ENCODE data around the gene CYGB.
"Not testable (repeated sequence)": the region's sequence is repeated elsewhere in the genome, so short reads cannot be mapped to it uniquely, and the experiment has no call there.

CYGB gene

GRCh38 chr17:76535788-76536510 is 1.6 kb downstream of the CYGB start:
- DNase-seq = no peak

DNA sequence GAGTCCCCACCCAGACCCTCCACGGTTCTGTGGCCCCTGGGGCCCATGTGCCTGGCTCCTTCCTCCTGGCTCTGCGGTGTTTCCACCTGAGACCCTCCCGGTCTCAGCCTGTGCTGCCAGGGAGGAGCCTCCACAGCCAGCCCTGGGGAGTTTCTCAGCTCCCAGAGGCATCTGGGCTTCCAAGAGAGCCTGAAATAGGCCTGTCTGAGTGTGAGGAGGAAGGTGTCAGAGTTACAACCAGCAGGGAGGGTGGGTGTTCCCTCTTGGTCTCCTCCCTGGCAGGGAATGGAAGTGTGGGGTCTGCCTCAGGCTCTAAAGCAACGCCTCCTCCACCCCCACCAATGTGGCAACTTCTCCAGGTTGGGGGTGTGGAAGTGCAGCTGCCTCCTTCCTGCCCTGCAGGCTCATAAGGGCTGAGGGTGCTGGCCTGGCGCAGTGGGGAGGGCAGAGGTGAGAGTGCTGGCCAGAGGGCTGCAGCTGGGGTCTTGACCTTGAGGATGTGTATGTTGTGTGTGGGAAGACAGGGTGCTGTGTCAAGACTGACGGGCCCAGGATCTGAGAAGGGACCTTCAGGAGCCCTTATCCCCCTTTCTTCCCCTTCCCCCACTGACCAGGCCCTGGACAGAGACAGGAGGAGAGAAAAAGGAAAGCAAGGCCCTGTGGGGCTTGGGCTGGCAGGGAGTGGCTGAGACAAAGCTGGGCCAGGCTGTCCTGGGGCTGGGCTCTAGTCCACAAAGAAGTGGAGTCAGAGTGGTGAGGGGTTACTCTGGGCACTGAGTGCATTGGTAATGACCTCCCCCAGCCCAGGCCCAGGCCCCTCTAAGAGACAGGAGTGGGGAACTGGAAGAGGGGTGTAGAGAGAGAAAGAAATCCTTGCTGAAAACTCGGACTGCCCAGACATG is 2.4 kb downstream of the CYGB start:
- DNase-seq = no peak

- not testable (repeated sequence) for DNase-seq
Measured at GRCh38 chr17:76533640-76534359, 3.7 kb downstream of the CYGB start.

DNA sequence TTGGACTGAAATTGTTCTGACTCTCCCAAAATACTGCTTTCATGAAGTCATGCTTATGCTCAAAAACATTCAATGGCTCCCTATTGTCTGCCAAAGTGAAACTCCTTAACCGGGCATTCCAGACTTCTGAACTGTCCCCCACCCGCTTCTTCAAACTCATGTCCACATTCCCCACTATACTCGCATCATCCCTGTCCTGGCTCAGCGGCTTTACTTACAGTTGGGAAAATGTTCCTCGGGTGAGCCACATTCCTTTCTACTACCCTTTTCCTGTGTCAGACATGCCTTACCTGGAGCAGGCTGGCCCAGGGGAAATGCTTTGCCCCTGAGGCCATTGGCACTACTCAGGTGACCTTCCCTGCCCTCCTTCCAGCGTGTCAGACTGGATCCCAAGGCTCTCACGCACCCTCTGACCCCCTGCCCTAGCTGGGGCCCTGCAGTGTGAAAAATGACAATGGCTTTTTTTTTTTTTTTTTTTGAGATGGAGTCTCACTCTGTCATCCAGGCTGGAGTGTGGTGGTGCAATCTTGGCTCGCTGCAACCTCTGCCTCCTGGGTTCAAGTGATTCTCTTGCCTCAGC is 5.3 kb downstream of the CYGB start:
- DNase-seq = no peak

DNA sequence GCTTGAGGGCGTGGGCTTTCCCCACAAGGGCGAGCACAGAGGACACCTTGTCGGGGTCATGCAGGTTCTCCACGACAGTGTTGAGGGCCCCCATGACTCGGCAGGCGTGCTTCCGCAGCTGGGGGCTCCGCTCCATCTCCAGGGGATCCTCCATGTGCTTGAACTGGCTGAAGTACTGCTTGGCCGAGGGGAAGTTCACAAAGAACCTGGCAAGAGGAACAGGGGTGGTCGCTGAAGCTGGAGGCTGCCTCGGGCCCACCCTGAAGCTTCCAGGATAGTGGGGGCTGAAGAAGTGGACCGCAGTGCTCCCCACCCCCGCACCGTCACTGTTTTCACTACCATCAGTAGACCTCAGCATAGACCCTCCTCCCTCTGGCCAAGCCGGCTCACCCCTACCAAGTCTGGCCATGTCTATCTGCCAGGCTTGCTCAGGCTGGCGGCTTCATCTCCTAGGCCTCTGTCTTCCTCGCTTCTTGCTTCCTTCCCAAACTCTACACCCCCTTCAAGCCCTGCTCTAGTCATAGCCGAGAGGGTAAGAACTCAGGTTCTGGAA is 5.9 kb downstream of the CYGB start:
- DNase-seq = no peak

DNA sequence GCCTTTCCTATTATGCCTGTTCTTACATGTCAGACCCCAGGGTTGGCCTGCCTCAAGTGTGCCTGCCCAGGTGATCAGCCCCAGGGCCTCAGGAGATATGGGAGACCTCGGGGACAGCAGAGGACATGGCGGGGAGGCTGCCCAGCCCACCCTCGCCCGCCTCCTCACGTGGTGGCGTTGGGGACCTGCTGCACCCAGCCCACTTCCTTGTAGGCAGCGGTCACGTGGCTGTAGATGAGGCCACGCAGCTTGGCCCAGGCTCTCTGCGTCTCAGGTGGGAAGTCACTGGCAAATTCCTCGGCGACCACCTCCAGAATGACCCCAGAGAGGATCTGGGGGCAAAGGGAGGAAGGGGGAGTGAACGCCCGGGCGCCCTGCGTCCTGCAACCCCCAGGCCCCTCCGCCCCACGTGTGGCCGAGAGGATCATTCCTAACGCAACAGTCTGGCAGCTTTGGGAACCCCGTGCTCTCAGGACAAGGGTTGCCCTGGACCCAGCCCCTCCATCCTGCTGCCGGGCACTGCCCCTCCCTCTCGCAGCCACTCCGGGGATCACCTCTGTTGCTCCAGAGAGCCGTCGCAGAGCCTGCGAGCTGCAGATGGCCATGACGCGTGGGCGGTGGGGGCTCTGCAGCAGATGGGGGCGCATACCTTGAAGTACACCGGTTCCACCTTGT is 6.6 kb downstream of the CYGB start:
- no peak for DNase-seq

DNA sequence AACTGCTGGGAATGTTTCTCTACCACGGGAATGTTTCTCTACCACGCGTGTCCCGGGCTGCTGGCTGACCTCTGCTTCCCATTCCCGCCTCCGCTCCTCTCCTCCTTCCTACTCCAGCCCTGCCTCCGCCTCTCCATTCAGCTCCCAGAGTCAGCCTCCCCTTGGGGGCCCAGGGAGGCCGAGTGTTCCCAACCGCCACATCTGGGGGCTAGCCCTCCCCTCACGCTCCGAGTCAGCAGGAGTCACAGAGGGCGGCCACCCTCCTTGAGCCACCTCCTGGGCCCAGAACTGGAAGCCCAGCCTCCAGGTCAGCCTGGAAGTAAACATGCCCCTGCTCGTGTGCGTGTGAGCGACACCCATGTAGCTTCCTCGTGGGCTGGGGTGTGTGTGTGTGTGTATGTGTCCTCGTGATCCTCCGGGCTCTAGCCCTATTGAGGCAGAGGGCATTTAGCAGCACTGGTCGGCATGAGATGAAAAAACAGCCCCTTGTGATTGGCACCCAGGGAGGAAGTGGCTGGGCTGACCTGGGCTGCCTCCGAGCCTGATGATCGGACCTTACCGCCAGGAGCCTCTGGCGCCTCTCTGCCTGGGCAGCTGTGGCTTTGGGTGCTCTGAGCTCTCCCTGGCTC is 7.3 kb downstream of the CYGB start:
- DNase-seq = no peak

DNA sequence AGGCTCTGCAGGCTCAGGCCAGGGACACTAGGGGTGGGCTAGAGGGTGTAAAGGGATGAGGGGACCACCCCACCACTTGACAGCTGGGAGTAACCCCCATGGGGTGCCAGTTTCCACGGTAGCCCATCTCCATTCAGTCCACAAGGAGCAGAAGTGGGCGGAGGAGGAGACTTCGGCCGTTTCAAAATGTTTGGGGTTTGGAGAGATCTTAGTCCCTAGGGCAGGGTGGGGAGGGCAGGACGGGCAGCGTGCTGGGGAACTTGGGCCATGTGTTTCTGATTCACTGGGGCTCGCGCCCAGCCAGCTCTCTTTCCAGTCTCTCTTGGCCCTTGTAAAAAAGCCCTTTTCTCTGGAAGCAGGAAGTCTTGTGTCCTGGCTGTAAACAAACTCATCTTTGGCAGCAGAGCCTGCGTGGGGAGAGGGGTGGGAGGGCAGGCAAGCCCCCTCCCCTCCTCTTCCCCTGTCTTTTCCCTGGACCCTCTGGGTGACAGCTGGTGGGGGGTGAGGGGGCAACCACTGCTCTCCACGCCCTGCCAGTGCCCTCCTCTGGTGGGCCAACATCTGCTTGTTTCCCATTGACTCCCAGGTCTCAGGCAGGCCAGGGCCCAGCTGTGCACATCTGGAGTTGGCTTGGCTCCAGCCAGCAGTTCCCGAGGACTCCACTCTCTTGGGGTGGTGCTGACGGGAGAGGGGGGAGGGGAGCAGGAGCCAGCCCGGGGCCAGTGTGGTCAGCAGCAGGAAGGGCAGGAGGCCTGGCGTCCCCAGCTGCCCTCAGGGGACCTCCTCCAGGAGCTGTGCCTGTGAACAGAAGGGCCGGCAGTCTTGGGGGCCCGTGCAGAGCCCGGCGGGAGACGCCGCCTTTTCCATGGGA is 8.1 kb downstream of the CYGB start:
- no peak for DNase-seq

DNA sequence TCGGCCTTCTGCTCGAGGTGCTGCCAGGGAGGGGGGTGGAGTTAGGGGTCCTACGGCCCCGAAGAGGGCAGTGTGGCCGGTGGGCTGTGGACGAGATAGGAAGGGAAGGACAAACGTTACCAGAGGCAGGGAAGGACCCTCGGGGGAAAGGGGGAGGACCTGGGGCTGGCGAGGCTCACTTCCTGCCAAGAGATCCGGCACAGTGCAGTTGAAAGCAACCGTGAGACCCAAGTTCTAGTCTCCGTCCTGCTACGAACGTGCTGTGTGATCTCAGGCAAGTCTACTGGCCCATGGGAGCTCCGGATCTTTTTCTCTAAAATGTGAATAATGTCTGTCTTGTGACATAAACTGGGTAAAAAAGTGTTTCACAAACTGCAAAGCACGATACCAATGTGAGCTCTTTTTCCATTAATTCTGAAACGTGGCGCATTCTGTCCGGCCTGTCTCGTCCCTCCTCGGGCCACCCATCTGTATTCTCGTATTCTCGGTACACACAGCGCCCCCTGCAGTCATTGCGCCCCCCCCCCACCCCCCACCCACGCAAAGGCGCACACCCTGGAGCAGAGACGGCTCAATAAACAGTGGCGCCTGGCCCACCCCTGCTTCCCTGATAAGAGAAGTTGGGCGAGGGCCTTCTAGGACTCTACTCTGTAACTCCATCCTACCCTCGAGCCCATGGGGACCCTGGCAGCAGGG is 8.8 kb downstream of the CYGB start:
- no peak for DNase-seq

DNA sequence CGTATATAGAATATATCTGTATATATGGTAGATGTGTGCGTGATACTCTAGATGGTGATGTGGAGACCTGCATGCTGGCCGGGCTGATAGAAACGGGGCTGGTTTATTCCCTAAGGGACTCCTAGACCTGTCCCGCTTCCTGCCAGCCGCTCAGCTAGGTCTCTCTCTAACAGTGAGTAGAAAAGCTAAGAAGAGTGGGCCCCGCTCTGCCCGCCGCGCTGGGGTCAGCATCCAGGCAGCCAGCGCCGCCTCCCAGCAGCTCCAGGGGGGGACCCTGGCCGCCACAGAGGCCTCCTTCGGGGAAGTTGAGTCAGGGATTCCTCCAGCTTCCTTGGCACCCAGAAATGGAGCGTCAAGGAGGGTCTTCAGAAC is 9.4 kb downstream of the CYGB start:
- no peak for DNase-seq

GRCh38 chr17:76527430-76528111 is 9.9 kb downstream of the CYGB start:
- no peak for DNase-seq

GRCh38 chr17:76527016-76527415 is 10.5 kb downstream of the CYGB start:
- DNase-seq = not testable (repeated sequence)

DNA sequence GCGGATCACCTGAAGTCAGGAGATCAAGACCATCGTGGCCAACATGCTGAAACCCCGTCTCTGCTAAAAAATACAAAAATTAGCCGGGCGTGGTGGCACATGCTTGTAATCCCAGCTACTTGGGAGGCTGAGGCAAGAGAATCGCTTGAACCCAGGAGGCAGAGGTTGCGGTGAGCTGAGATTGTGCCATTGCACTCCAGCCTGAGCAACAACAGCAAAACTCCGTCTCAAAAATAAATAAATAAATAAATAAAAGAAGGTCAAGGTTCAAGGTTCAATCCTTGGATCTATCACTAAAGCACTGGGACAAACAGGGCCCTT is 12.0 kb downstream of the CYGB start:
- DNase-seq = not testable (repeated sequence)

DNA sequence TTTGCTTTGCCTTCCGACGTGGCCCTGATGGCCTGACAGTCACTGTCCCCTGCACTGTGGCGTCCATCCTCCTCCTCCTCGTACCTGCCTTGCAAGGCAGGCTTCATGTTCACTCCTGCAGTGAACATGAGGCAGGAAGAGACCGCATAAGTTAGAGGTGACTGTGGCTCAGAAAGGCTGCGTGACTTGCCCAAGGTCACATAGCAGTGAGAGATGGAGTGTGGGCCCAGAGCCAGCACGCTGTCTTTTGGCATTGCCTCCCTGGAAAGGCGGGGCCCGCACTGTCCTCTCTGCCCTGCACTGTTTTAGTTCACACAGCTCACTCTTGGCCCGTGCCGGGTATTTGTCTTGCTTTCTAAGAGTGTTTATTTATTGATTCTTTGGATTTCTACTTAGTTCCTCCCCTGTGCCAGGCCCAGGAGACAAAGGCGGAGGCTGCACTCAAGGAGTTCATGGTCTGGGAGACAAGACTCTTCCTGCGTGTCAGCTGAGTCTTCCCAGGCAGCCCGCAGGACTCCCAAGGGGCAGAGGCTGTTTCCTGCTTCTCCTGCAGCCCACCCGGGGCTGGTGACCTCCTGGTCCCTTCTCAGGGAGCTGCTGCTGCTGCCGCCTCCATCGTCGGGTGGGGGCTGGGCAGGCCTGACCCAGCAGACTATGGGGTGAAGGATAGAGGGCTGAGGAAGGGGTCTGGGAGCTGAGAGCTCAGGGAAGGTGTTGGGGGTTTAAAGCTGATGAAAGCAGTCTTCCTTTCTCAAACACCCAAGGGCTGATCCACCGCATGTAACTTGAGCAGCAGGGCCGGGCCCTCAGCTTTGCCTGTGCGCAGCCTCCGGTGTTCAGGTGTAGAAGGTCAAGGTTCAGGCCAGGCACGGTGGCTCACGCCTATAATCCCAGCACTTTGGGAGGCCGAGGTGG is 12.7 kb downstream of the CYGB start:
- no peak for DNase-seq

DNA sequence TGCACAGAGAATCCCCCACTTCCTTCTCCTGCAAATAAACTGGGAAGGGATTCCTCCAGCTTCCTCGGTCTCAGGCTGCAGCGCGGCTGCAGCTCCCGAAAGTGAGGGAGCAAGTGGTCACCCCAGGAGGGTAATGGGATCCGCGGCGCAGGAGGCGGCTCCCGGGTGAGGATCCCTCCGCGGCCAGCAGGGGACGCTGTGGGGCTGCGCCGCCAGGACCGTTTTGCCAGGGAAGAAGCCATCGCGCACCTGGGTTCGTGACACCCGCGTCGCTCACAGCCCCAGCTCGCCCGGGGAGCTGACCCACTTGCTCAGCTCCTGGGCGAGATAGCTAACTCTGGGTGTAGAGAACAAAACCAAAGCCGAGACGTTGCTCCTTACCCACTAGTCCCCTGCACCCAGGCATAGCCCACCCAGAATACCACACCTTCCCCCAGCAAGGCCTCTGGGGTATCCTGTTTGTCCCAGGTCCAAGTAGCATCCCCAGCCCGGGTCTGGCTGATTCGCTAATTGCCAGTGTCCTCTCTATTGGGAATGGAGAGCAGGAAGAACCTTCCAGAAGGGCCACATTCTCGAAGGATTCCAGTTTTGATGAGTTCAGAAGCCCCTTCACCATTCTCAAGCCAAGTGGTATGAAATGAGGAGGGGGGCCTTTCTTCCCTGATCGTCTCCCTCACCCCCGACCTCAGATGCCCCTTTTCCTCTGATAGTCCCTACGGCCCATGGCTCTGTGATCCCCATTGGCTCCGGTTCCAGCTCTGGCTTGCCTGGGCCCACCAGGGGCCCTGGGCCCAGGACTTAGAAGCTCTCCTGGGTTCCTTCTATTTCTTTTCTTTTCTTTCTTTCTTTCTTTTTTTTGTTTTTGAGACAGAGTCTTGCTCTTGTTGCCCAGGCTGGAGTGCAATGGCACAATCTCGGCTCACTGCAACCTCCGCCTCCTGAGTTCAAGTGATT is 14.1 kb downstream of the CYGB start:
- peak; percentile 62 to 68 for DNase-seq

GRCh38 chr17:76521683-76522082 is 15.8 kb downstream of the CYGB start:
- not testable (repeated sequence) for DNase-seq

DNA sequence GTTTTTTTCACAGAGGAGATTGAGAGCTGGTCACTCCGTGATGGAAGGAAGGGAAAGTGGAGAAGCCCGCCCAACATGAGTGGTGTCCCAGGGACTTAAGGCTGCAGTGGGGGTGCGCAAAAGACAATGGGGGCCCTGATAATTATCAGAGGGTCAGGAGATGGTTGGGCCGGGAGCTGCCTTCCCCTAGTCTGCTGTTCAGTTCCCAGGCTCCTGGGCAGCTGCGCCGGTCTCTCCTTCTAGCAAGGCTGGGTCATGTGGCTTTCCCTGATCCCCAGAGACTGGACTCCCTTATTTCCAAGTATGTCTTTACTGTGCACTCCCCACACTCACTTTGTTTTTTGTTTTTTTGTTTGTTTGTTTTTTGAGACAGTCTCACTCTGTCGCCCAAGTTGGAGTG is 16.2 kb downstream of the CYGB start:
- no peak for DNase-seq

Data from Kasumi-1 (cell line).